ENCODE data around the gene LENG9. TPM values are rescaled to one million over a fixed set of nuclear protein-coding genes. Genes with fewer than 3 reads are reported as not detected.

LENG9 gene
- total RNA-seq, 2 experiments from 2014 or later: 1.8 to 6.0 TPM

GRCh38 chr19:54420383-54421168 lies 43.0 kb downstream of the LENG9 start:
- Histone ChIP-seq H3K27ac (ENCODE audit: low read depth, low read length, poor library complexity, severe bottlenecking) (no peak overlapping the region), H3K9me2 (ENCODE audit: insufficient read depth, low read length) (no peaks in the 10 kb centered on the region), H3K4me3 (ENCODE audit: low read depth, low read length, poor library complexity, severe bottlenecking) (no peak overlapping the region), H3K9me3 (ENCODE audit: low read length) (no peaks in the 10 kb centered on the region), H3K4me1 (ENCODE audit: insufficient read depth, low read length, poor library complexity, severe bottlenecking) (peaks cover 9% of the 10 kb centered on the region), H2AFZ (ENCODE audit: low read length) (no peak overlapping the region), H3K36me3 (ENCODE audit: insufficient read depth, low read length) (no peaks in the 10 kb centered on the region), H3K79me2 (ENCODE audit: insufficient read depth, low read depth, low read length) (no peaks in the 10 kb centered on the region), H4K20me1 (ENCODE audit: insufficient read depth, low read length) (no peaks in the 10 kb centered on the region), H3K4me2 (ENCODE audit: low read length) (no peak overlapping the region)
- TF ChIP-seq CTCF (conservative IDR thresholded peaks at IDR 0.05; ENCODE audit: low read length) (no peak), EZH2phosphoT487 (IDR thresholded peaks at IDR 0.05; ENCODE audit: borderline replicate concordance, low read depth, low read length) (no peak)
- CTCF ChIA-PET (ENCODE audit: unreplicated experiment): no interaction called here
- POLR2A ChIA-PET: interaction anchor here (0.7 kb wide), 1 partner anchor 1312 kb away, joined by 3 read pairs; no protein-coding TSS in a partner anchor
- BruUV-seq (replicated peaks): no TSS peak
- no peak for DNase-seq (ENCODE audit: low spot score)
- intact Hi-C loops (cut with micrococcal nuclease; ENCODE audit: unreplicated experiment): no loop called here

DNA sequence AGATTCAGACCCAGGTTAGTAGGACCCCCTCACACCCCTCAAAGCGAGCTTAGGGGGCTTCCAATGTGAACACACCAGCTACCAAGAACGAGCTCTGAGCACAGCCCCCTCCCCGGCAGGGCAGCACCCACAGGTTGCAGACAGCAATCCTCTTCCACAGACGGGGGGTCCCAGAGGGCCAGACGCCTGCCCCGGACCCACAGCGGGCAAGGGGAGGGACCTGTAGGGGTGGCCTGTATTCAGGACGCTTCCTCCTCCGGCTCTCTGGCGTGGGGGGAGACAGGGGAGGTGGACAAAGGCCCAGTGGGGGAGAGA lies 43.6 kb downstream of the LENG9 start:
- no peak overlapping the region for H3K27ac ChIP-seq (ENCODE audit: low read depth, low read length, poor library complexity, severe bottlenecking)
- no peaks in the 10 kb centered on the region for H3K9me3 ChIP-seq (ENCODE audit: low read length)
- H3K4me1 ChIP-seq (ENCODE audit: insufficient read depth, low read length, poor library complexity, severe bottlenecking): peaks cover 9% of the 10 kb centered on the region
- H2AFZ ChIP-seq (ENCODE audit: low read length): no peak overlapping the region
- CTCF ChIA-PET (ENCODE audit: unreplicated experiment): no interaction called here
- no peak overlapping the region for H3K4me3 ChIP-seq (ENCODE audit: low read depth, low read length, poor library complexity, severe bottlenecking)
- no peaks in the 10 kb centered on the region for H3K36me3 ChIP-seq (ENCODE audit: insufficient read depth, low read length)
- no peak overlapping the region for H3K4me2 ChIP-seq (ENCODE audit: low read length)
- intact Hi-C loops (cut with micrococcal nuclease; ENCODE audit: unreplicated experiment): no loop called here
- TF ChIP-seq EZH2phosphoT487 (IDR thresholded peaks at IDR 0.05; ENCODE audit: borderline replicate concordance, low read depth, low read length) (no peak), CTCF (conservative IDR thresholded peaks at IDR 0.05; ENCODE audit: low read length) (no peak)
- BruUV-seq (replicated peaks): no TSS peak
- H3K9me2 ChIP-seq (ENCODE audit: insufficient read depth, low read length): no peaks in the 10 kb centered on the region
- DNase-seq (ENCODE audit: low spot score): no peak
- POLR2A ChIA-PET: interaction anchor here (0.7 kb wide), 1 partner anchor 1313 kb away, joined by 3 read pairs; no protein-coding TSS in a partner anchor
- H4K20me1 ChIP-seq (ENCODE audit: insufficient read depth, low read length): no peaks in the 10 kb centered on the region
- H3K79me2 ChIP-seq (ENCODE audit: insufficient read depth, low read depth, low read length): no peaks in the 10 kb centered on the region
